Measurements from ENCODE around the gene SP6.

DNA sequence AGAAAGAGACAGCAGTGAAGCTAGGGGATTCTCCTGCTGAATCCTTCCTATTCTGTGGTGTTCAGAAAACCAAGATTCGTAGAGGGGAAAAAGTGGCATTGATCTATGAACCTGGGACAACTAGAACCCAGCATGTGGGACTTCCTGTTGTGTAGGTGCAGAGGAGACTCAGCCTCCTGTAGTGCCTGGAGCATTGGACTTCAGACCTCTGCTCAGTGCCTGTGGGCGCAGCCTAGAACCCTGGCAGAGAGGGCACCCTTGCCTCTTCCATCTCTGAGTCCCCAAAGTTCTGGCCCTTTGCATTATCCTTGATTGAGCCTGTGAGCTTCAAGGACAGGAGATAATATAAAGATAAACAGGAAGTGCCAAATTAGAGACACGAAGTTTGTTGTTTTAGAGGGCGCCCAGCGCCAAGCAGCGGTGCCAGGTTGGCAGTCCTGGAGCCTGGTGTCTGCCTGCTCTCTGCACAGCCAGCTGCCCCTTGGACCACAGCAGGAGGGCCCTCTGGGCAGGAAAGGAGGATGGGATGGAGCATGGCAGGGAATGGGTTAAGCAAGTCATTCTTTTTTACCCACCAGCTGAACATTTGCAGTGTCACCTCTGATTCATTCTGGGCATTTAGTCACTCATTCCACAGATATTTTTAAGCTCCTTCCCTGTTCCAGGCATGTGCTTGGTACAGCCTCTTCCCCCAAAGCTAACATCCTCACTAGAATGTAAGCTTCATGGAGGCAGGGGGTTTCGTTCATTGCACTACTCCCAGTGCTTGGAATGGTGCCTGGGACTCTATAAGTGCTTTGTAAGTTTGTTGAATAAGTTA is 11.9 kb upstream of the SP6 start:
- TF ChIP-seq POLR2A (IDR thresholded peaks at IDR 0.05; ENCODE audit: low read depth) (no peak), EP300 (IDR thresholded peaks at IDR 0.05) (no peak), POLR2AphosphoS5 (IDR thresholded peaks at IDR 0.05) (no peak)
- TF ChIP-seq, protein P1, sequence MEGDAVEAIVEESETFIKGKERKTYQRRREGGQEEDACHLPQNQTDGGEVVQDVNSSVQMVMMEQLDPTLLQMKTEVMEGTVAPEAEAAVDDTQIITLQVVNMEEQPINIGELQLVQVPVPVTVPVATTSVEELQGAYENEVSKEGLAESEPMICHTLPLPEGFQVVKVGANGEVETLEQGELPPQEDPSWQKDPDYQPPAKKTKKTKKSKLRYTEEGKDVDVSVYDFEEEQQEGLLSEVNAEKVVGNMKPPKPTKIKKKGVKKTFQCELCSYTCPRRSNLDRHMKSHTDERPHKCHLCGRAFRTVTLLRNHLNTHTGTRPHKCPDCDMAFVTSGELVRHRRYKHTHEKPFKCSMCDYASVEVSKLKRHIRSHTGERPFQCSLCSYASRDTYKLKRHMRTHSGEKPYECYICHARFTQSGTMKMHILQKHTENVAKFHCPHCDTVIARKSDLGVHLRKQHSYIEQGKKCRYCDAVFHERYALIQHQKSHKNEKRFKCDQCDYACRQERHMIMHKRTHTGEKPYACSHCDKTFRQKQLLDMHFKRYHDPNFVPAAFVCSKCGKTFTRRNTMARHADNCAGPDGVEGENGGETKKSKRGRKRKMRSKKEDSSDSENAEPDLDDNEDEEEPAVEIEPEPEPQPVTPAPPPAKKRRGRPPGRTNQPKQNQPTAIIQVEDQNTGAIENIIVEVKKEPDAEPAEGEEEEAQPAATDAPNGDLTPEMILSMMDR (IDR thresholded peaks at IDR 0.05) = no peak

All from esophagus muscularis mucosa (tissue), 4 donors.